Measurements from ENCODE around the gene DUOXA1.

DNA sequence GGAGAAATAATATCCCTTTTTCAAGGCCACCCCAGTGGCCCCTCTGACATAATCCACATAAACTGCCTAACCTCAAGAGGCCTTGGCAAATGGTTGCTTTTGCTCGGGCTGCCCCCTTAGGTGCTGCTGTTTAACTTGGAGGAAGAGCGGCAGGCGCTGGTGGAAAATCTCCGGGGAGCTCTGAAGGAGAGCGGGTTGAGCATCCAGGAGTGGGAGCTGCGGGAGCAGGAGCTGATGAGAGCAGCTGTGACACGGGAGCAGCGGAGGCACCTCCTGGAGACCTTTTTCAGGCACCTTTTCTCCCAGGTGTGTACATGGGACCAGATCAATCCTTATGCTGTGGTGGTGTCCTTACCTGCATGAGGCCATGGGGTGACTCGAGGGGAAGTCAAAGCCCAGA lies 15.1 kb upstream of the DUOXA1 start:
- TF ChIP-seq, protein P1, sequence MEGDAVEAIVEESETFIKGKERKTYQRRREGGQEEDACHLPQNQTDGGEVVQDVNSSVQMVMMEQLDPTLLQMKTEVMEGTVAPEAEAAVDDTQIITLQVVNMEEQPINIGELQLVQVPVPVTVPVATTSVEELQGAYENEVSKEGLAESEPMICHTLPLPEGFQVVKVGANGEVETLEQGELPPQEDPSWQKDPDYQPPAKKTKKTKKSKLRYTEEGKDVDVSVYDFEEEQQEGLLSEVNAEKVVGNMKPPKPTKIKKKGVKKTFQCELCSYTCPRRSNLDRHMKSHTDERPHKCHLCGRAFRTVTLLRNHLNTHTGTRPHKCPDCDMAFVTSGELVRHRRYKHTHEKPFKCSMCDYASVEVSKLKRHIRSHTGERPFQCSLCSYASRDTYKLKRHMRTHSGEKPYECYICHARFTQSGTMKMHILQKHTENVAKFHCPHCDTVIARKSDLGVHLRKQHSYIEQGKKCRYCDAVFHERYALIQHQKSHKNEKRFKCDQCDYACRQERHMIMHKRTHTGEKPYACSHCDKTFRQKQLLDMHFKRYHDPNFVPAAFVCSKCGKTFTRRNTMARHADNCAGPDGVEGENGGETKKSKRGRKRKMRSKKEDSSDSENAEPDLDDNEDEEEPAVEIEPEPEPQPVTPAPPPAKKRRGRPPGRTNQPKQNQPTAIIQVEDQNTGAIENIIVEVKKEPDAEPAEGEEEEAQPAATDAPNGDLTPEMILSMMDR (conservative IDR thresholded peaks at IDR 0.05 in 1 of 2, IDR thresholded peaks at IDR 0.05 in 1 of 2; ENCODE audit: extremely low read depth in 1 of 2, insufficient read depth in 1 of 2, low read depth in 1 of 2, low read length in 2 of 2) = no peak
- no peak for TF ChIP-seq EZH2 (IDR thresholded peaks at IDR 0.05; ENCODE audit: borderline replicate concordance, low read length)

All from mammary epithelial cell (primary cell).